ENCODE measurements around the gene MBD1.
A peak's percentile ranks its signal among the peaks of the same experiment; 100 is the strongest.
"Not testable (repeated sequence)": the region's sequence is repeated elsewhere in the genome, so short reads cannot be mapped to it uniquely, and the experiment has no call there.

MBD1 gene, protein sequence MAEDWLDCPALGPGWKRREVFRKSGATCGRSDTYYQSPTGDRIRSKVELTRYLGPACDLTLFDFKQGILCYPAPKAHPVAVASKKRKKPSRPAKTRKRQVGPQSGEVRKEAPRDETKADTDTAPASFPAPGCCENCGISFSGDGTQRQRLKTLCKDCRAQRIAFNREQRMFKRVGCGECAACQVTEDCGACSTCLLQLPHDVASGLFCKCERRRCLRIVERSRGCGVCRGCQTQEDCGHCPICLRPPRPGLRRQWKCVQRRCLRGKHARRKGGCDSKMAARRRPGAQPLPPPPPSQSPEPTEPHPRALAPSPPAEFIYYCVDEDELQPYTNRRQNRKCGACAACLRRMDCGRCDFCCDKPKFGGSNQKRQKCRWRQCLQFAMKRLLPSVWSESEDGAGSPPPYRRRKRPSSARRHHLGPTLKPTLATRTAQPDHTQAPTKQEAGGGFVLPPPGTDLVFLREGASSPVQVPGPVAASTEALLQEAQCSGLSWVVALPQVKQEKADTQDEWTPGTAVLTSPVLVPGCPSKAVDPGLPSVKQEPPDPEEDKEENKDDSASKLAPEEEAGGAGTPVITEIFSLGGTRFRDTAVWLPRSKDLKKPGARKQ

GRCh38 chr18:50281295-50281971 is at the start of gene MBD1:
MBD1 (minus strand) TSS chr18:50281523; CDS start chr18:50279992, 1,531 bp downstream.
- peak; percentile 89 to 92 for DNase-seq (ENCODE audit: low read depth in 2 of 2)

GRCh38 chr18:50330176-50330575 is 48.9 kb upstream of the MBD1 start:
- no peak for DNase-seq (ENCODE audit: low read depth in 2 of 2)

DNA sequence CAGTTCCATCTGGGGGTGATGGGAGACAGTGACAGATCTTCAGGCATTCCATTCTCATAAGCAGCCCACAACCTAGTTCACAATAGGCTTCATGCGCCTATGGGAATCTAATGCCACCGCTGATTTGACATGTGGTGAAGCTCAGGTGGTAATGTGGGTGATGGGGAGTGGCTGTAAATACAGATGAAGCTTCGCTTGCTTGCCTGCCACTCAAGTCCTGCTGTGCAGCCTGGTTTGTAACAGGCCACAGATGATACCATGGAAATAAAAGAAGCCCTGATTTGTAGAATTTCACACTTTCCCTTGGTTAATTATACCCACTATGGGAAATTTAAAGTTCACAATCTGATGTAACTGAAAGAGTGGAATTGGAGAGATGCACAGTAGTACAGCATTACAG is 46.7 kb upstream of the MBD1 start:
- DNase-seq (ENCODE audit: low read depth in 2 of 2), result no peak

DNA sequence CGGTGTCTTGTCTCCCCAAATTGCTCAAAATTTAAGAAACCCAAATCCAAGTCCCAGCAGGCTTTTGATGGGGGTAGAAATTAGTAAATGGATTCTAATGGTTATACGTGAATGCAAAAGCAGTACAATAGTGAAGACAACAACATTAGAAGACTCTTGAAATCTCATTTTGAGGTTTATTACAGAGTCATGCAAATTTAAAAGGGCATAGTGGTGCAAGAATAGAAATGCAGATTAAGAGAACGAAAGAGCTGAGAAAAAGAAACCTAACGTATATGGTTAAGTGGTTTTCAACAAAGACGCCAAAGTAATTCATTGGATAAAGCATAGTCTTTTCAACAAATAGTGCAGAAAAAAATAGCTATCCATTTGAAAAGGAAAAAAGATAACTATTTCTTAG is 39.4 kb upstream of the MBD1 start:
- no peak for DNase-seq (ENCODE audit: low read depth in 2 of 2)

DNA sequence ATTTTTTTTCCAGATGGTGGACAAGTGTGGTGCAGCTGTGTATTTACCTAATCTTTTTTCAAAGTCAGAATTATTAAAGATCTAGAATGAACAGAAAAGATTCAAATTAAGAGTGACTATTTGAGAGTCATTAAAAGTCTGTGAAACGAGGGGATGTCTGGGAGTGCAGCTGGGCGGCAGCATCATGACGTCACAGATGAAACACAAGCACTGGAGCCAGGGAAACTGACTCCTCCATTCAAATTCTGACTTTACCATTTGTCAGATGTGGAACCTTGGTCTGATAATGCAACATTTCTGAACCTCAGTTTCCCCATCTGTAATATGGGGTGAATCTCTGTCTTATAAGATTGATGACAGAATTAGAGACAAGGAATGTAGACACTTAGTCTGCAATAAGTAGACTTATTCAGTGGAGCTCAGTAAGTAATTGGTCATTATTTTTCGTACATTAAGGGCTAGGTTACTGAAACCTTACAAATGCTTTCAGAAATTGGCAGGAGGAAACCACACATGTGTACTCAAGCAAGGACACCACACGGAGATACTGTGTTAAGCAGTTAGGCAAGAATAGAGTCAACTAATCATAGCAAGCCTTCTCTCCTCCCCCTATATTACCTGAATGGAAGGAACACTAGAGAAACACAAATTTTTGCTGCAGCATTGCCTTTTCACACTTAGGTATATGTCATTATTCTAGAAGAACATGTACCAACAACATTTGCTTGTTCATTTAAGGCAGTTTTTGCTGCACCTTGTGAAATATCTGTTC is 34.0 kb upstream of the MBD1 start:
- no peak for DNase-seq (ENCODE audit: low read depth in 2 of 2)

GRCh38 chr18:50313873-50314460 is 32.6 kb upstream of the MBD1 start:
- no peak for DNase-seq (ENCODE audit: low read depth in 2 of 2)

GRCh38 chr18:50313031-50313607 is 31.8 kb upstream of the MBD1 start:
- DNase-seq (ENCODE audit: low read depth in 2 of 2), result no peak

- no peak for DNase-seq (ENCODE audit: low read depth in 2 of 2)
Measured at GRCh38 chr18:50312296-50313030, 31.1 kb upstream of the MBD1 start.

GRCh38 chr18:50311650-50312049 is 30.3 kb upstream of the MBD1 start:
- no peak for DNase-seq (ENCODE audit: low read depth in 2 of 2)

DNA sequence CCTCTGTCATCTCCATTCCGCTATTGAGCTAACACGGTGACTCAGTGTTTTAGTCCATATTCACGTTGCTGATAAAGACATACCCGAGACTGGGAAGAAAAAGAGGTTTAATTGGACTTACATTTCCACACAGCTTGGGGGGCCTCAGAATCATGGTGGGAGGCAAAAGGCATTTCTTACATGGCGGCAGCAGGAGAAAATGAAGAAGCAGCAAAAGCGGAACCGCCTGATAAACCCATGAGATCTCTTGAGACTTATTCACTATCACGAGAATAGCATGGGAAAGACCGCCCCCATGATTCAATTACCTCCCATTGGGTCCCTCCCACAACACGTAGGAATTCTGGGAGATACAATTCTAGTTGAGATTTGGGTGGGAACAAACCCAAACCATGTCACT is 28.8 kb upstream of the MBD1 start:
- no peak for DNase-seq (ENCODE audit: low read depth in 2 of 2)

GRCh38 chr18:50308851-50309250 is 27.5 kb upstream of the MBD1 start:
- not testable (repeated sequence) for DNase-seq (ENCODE audit: low read depth in 2 of 2)

DNA sequence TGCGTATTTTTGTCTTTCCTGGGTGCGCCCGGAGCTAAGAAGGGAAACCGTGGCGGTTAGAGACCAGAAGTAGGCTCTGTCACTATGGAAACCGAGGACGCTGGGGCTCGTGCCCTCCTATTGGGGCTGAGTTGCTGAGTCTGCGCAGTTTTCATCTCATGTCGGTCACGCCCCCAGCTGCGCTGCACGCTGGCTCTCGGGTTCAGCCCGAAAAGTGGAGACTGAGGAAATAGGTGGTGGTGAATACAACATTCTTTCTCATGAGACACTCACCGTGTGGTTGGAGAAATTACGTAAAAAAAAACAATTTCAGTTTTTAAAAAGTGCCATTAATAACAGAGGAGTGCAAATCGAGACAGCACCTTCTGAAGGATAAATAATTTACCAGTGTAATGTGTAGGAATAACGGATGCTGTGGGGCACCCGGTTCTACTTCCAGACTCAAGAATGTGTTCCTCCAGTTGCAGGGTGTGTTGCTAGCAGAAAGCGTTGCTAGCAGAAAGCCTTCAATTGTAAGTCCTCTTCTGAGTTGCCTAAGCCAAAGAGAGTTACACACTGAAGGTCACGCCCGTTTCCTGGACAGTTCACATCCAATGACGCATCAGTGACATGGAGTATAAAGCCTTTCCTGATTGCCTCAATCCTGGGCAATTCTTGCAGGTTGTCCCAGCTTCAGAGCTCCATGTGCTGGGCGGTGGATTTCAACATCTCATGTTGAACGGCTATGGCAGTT is 26.6 kb upstream of the MBD1 start:
- peak; percentile 84 to 87 for DNase-seq (ENCODE audit: low read depth in 2 of 2)

DNA sequence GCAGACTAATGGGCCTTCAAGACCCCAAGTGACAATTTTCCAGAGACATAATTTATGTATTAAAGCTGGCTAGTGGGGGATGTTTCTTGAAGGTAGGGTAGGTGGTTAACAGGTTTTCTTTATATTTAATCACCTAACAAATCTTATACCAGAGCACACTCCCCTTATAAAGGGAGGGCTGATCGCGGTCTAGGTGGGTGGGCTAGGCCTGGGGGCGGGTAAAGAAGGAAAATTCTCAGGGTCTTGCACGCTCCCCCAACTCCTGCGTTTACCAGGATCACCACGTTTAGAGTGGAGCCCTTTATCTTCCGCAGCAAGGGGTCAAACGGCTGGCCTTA is 26.0 kb upstream of the MBD1 start:
- DNase-seq (ENCODE audit: low read depth in 2 of 2), result no peak

DNA sequence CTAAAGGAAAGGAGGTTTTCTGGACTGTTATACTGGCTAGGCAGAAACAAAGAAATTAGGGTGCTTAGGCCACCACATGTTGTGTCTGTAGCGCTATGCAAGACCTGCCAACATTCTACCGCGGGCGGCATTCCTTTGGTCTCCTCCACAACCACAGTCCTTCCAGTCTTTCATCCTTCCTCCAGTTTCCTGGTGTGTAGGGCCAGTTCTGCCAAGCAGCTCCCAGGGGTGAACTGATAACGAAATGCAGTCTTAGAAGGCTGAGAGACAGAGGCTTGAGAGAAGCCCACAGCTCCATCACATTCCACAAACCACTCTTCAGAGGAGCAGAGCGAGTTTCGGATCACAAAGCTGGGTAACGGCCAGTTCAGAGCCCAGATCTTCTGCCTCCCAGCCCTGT is 25.6 kb upstream of the MBD1 start:
- no peak for DNase-seq (ENCODE audit: low read depth in 2 of 2)

DNA sequence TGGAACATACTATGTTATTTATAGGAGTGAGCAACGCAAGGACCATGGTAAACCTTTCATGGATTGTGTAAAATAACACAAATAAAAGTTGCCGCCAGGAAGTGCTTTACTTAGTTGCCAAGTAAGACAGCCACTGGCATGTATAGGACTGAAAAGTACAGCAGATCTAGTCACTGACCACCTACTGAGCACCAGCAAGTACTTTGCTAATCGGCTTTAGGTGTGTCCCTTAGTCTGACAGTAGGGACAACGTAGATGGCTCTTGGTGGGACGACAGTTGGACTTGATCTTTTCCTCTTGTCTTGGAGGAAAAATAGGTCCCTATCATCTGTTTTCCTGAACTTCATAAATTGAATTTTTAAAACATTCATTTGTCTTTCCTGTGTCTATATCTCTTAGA is 19.8 kb upstream of the MBD1 start:
- no peak for DNase-seq (ENCODE audit: low read depth in 2 of 2)

GRCh38 chr18:50299626-50300388 is 18.5 kb upstream of the MBD1 start:
- no peak for DNase-seq (ENCODE audit: low read depth in 2 of 2)

- no peak for DNase-seq (ENCODE audit: low read depth in 2 of 2)
Measured at GRCh38 chr18:50298443-50299284, 17.3 kb upstream of the MBD1 start.

Measured in activated CD4-positive, alpha-beta T cell treated with anti-CD3 and anti-CD28 coated beads for 24 hours (primary cell).